Lower lobe of right lung (tissue), 2 donors: ENCODE measurements around the gene CDH15. TPM values are rescaled to one million over a fixed set of nuclear protein-coding genes. Genes with fewer than 3 reads are reported as not detected.

Experiments used
- ATAC-seq, 2 donors: fragments of 200-7000 bp; cut with Tn5 transposase; one replicate each; pipeline ENCODE4 v1.9.1; 2020 to 2022; ENCODE audit warnings: mild to moderate bottlenecking in 2 of 2, moderate library complexity in 2 of 2
- DNase-seq: peaks from one replicate; pipeline ENCODE4 v3.0.0-alpha.2; 2020
- H3K27ac ChIP-seq: fragments of 200-600 bp; one replicate; pipeline ENCODE4 v1.8.0; 2022
- H3K27me3 ChIP-seq: fragments of 200-600 bp; one replicate; pipeline ENCODE4 v1.8.0; 2022; ENCODE audit warnings: low read depth
- H3K36me3 ChIP-seq: fragments of 200-600 bp; one replicate; pipeline ENCODE4 v1.8.0; 2022; ENCODE audit warnings: mild to moderate bottlenecking
- H3K4me1 ChIP-seq: fragments of 200-600 bp; one replicate; pipeline ENCODE4 v1.8.0; 2022
- H3K4me3 ChIP-seq: fragments of 200-600 bp; one replicate; pipeline ENCODE4 v1.8.0; 2022; ENCODE audit warnings: mild to moderate bottlenecking
- H3K9me3 ChIP-seq: fragments of 200-600 bp; one replicate; pipeline ENCODE4 v1.8.0; 2022
- intact Hi-C: fragments of 100-400 bp; cut with DNase I; formaldehyde crosslinking; loops from one replicate; pipeline ENCODE4 v1.11.0; 2022
- total RNA-seq: library from RNA; stranded (reverse); fragmentation: NEBNext Ultra II Directional; extraction: Animal tissue kit (Norgen Biotek cat#: 25700); gene quantifications from one replicate; pipeline ENCODE4 v1.2.1, GENCODE V29; 2021
- TF ChIP-seq, protein P1 (sequence below): fragments of 200-600 bp; IDR thresholded peaks from one replicate; pipeline ENCODE4 v1.8.0; 2022; ENCODE audit warnings: antibody characterized with exemption, mild to moderate bottlenecking
- donor health status: DM: no; HTN: yes; CAD: no; lungs with severe emphysema.

CDH15 gene
- total RNA-seq, 1 donor from 2014 or later, result 0.50 TPM

DNA sequence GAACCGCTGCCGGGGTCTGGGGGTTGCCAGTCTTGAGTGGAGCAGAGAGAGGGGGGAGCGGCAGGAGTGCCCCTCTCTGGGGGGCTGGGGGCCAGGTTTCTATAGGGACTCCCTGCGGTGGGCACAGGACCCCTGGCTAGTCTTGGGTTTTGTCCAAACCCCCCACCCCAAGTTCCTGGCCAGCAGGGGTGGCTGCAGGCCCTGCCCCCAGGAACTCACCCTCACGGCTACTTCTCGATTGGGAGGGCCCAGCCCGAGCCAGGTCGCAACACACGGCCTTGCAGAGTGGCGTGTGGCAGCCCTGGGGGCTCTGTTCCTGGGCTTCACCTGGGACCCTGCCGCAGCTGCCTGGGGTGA is 601 bp downstream of the CDH15 start:
- Histone ChIP-seq H3K27me3 (peaks cover 46% of the 10 kb centered on the region), H3K4me3 (no peak overlapping the region), H3K9me3 (no peaks in the 10 kb centered on the region), H3K4me1 (peaks cover 17% of the 10 kb centered on the region), H3K36me3 (no peaks in the 10 kb centered on the region), H3K27ac (no peak overlapping the region)
- intact Hi-C loops, result no loop called here
- TF ChIP-seq, protein P1, sequence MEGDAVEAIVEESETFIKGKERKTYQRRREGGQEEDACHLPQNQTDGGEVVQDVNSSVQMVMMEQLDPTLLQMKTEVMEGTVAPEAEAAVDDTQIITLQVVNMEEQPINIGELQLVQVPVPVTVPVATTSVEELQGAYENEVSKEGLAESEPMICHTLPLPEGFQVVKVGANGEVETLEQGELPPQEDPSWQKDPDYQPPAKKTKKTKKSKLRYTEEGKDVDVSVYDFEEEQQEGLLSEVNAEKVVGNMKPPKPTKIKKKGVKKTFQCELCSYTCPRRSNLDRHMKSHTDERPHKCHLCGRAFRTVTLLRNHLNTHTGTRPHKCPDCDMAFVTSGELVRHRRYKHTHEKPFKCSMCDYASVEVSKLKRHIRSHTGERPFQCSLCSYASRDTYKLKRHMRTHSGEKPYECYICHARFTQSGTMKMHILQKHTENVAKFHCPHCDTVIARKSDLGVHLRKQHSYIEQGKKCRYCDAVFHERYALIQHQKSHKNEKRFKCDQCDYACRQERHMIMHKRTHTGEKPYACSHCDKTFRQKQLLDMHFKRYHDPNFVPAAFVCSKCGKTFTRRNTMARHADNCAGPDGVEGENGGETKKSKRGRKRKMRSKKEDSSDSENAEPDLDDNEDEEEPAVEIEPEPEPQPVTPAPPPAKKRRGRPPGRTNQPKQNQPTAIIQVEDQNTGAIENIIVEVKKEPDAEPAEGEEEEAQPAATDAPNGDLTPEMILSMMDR, result no peak
- ATAC-seq (no peak), DNase-seq (no peak)

DNA sequence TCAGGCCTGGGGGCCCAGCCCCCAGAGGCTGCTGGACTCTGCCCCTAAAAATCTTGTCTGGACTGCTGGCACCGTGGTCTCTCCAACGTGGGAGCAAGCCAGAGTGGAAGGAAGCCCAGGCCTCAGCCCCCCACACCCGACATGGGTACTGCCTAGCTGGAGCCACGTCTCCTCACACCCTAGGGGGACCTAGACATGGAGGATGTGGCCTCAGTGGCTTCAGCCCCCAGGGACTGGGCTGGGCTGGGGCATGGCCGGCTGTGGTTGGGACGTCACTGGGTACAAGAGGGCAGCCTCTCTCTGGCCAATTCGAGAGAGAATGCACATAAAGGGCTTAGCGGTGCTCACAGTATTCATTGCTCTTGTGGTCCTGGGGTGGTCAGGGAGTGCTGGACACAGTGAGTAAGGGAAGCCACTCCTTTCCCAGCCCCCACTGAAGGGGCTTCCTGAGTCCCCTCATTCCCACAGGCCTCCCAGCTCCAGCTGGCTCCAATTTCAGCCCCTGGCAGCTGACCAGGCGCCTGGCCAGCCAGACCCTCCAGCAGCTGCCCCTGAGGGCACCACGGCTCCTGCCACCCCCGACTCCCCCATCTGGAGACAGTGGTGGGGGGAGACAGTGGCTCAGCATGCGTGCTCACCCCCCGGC is 1.1 kb downstream of the CDH15 start:
- Histone ChIP-seq H3K4me3 (no peak overlapping the region), H3K4me1 (peaks cover 13% of the 10 kb centered on the region), H3K27ac (no peak overlapping the region), H3K27me3 (peaks cover 47% of the 10 kb centered on the region), H3K9me3 (no peaks in the 10 kb centered on the region), H3K36me3 (no peaks in the 10 kb centered on the region)
- DNase-seq, result no peak
- TF ChIP-seq, protein P1, result no peak
- ATAC-seq, result no peak
- intact Hi-C loops, result no loop called here

DNA sequence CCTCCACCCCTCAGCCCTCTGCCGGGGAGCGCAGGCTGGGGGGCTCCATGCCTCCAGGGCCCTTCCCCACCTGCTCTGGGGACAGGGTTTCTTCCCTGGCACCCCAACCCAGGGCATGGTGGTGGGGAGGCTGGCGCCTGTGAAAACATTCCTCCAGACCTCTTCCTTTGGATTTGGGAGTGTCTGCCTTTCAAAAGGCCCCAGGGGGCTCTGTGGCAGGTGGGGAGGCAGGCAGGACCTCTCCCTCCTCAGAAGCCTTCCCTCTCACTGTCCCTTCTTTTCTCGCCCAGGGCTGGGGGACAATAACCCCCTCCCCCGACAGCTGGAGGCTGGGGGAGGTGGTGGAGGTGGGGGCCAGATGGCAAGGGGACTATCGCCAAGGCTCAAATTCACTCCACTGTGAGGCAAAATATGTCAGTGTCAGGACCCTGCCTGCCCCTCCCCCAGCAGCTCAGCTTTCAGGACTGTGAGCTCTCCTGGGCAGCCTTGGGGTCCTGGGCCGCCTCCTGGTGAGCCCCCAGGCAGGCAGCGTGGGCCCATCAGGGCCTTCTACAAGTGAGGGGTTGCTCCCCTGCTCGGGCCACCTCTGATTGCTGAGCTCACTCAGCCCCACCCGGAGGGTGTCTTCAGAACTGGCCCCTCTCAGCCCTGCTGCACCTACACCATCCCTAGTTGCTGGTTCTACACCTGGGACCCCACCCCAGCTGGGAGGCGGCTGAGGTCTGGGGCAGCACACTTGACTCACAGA is 1.8 kb downstream of the CDH15 start:
- Histone ChIP-seq H3K9me3 (no peaks in the 10 kb centered on the region), H3K4me1 (peaks cover 13% of the 10 kb centered on the region), H3K36me3 (no peaks in the 10 kb centered on the region), H3K27ac (no peak overlapping the region), H3K27me3 (peaks cover 47% of the 10 kb centered on the region), H3K4me3 (no peak overlapping the region)
- ATAC-seq, result no peak
- intact Hi-C loops, result no loop called here
- no peak for DNase-seq
- TF ChIP-seq, protein P1, result no peak

DNA sequence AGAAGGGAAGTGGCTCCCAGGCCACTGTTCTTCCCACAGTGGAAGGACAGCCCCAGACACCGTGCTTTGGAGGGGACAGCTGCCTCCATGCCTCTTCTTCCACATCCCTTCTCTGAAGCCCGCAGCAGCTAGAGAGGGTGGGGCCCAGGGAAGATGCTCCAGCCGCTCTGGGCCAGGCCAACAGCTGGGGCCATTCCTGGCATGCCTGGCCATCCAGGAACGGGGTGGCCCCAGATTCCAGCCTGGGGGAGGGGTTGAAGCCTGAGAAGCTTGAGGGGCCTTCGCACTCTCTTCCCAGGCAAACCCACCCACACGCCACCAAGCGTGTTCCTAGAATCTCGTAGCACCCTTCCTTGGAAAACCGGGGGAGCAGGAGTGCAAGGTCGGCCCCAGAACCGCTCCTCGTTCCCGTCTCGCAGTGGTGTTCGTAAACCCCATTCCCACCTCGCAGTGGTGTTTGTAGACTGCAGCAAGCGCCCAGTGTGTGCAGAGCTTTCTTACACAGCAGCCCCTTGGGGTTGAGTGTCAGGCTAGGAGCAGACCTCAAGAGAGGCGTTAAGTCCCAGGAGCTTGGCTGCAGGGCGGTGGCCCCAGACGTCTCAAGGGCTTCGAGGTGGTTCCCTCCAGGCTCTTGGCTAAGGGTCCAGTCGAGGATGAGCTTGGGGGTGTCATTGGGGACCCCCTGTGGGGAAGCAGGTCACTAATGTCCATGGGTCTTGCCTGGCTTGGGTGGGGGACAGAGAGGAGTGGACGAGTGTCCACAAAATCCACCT is 2.7 kb downstream of the CDH15 start:
- Histone ChIP-seq H3K27ac (no peak overlapping the region), H3K9me3 (no peaks in the 10 kb centered on the region), H3K27me3 (peaks cover 39% of the 10 kb centered on the region), H3K36me3 (no peaks in the 10 kb centered on the region), H3K4me1 (peaks cover 13% of the 10 kb centered on the region), H3K4me3 (no peak overlapping the region)
- no peak for DNase-seq
- intact Hi-C loops, result no loop called here
- TF ChIP-seq, protein P1, result no peak
- no peak for ATAC-seq

DNA sequence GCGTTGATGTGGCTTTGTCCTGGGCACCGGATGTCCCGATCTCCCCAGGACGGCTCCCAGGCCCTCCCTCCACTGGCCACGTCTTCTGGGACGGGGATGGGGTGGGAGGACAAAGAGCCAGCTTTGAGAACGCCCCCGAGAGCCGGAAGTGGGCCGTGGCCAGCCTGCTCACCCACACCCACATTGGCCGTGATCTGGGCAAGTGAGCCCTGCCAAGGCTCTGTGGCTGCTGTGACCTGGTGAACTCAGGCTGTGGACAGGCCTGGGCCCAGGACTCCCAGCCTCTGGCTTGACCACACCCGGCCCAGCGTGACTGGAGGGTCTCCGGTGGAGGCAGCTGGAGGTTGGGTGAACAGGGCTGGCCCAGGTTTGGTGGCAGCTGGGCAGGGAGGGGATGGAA is 3.3 kb downstream of the CDH15 start:
- peaks cover 32% of the 10 kb centered on the region for H3K27me3 ChIP-seq
- H3K4me3 ChIP-seq, result no peak overlapping the region
- no peaks in the 10 kb centered on the region for H3K9me3 ChIP-seq
- no peak for DNase-seq
- ATAC-seq, result no peak
- intact Hi-C loops, result no loop called here
- no peak overlapping the region for H3K27ac ChIP-seq
- TF ChIP-seq, protein P1, result no peak
- H3K36me3 ChIP-seq, result no peaks in the 10 kb centered on the region
- peaks cover 13% of the 10 kb centered on the region for H3K4me1 ChIP-seq
